K562 (cell line): ENCODE measurements around the gene GAB4.
"Not testable (repeated sequence)": the region's sequence is repeated elsewhere in the genome, so short reads cannot be mapped to it uniquely, and the experiment has no call there.

Experiments used
- FOXJ3 ChIP-seq: sonication (generic); formaldehyde crosslinking; IDR thresholded peaks from 2 replicates; pipeline ENCODE4 v1.4.0; 2020; ENCODE audit warnings: mild to moderate bottlenecking, missing genetic modification reagents
- GABPA ChIP-seq: fragments of 200-800 bp; sonication (Bioruptor generic); conservative IDR thresholded peaks from 2 replicates; pipeline ENCODE4 v1.6.1; 2016; ENCODE audit warnings: low read depth, missing genetic modification characterization, missing compliant biosample characterization
- GATA2 ChIP-seq: sonication (generic); formaldehyde crosslinking; IDR thresholded peaks from 2 replicates; pipeline ENCODE4 v1.4.0; 2020; ENCODE audit warnings: mild to moderate bottlenecking, missing genetic modification reagents
- POLR2A ChIP-seq: fragments of 450-650 bp; conservative IDR thresholded peaks from 2 replicates; pipeline ENCODE4 v1.6.1; 2016
- PTRF ChIP-seq: fragments of 450-650 bp; IDR thresholded peaks from 2 replicates; pipeline ENCODE4 v1.6.1; 2016; ENCODE audit warnings: mild to moderate bottlenecking, missing genetic modification characterization, missing compliant biosample characterization
- RFX1 ChIP-seq: fragments of 450-650 bp; IDR thresholded peaks from 2 replicates; pipeline ENCODE4 v1.6.1; 2016; ENCODE audit warnings: mild to moderate bottlenecking, moderate library complexity
- SAFB2 ChIP-seq: fragments of 200-400 bp; formaldehyde crosslinking; IDR thresholded peaks from 2 replicates; pipeline ENCODE4 v1.6.1; 2018; ENCODE audit warnings: borderline replicate concordance, low read length, low read depth, moderate library complexity; ENCODE audit not compliant: severe bottlenecking
- SP1 ChIP-seq: sonication (generic); formaldehyde crosslinking; IDR thresholded peaks from 2 replicates; pipeline ENCODE4 v1.8.1; 2022; ENCODE audit warnings: mild to moderate bottlenecking, missing genetic modification reagents
- TARDBP ChIP-seq: fragments of 450-650 bp; IDR thresholded peaks from 2 replicates; pipeline ENCODE4 v1.6.1; 2016
- ZFX ChIP-seq: sonication (generic); formaldehyde crosslinking; IDR thresholded peaks from 2 replicates; pipeline ENCODE4 v1.8.0; 2022; ENCODE audit warnings: mild to moderate bottlenecking, missing genetic modification reagents, moderate library complexity
- ZNF133 ChIP-seq: fragments of 250-450 bp; sonication (Bioruptor Pico); IDR thresholded peaks from 2 replicates; pipeline ENCODE4 v1.4.0; 2020; ENCODE audit warnings: mild to moderate bottlenecking
- TF ChIP-seq, protein P1 (sequence below), 3 experiments: IDR thresholded peaks in 2 of 3; conservative IDR thresholded peaks in 1 of 3; 2 replicates each; pipeline ENCODE4 v1.5.1; 2011 to 2012; ENCODE audit warnings: low read length in 3 of 3, mild to moderate bottlenecking in 3 of 3, control low read depth in 2 of 3, improper control_type of control experiment in 1 of 3, inconsistent platforms in 1 of 3, low read depth in 1 of 3, mixed read lengths in 1 of 3, moderate library complexity in 1 of 3; ENCODE audit not compliant: insufficient read depth in 2 of 3
- TF ChIP-seq, protein P2 (sequence below): fragments of 450-650 bp; IDR thresholded peaks from 2 replicates; pipeline ENCODE4 v1.7.1; 2018; ENCODE audit warnings: mild to moderate bottlenecking, low read depth; ENCODE audit not compliant: partially characterized antibody
- TF ChIP-seq, protein P3 (sequence below): fragments of 200-800 bp; sonication (Bioruptor generic); IDR thresholded peaks from 2 replicates; pipeline ENCODE4 v1.6.1; 2017; ENCODE audit warnings: missing genetic modification characterization, missing compliant biosample characterization

DNA sequence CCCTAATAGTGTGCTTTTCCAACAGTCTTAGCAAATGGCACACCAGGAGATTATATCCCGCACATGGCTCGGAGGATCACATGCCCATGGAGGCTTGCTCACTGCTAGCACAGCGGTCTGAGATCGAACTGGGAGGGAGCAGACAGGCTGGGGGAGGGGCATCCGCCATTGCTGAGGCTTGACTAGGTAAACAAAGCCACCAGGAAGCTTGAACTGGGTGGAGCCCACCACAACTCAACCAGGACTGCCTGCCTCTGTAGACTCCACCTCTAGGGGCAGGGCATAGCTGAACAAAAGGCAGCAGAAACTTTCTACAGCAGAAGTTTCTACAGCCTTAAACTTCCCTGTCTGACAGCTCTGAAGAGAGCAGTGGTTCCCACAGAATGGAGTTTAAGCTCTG is 16.4 kb upstream of the GAB4 start:
- TF ChIP-seq, protein P1, sequence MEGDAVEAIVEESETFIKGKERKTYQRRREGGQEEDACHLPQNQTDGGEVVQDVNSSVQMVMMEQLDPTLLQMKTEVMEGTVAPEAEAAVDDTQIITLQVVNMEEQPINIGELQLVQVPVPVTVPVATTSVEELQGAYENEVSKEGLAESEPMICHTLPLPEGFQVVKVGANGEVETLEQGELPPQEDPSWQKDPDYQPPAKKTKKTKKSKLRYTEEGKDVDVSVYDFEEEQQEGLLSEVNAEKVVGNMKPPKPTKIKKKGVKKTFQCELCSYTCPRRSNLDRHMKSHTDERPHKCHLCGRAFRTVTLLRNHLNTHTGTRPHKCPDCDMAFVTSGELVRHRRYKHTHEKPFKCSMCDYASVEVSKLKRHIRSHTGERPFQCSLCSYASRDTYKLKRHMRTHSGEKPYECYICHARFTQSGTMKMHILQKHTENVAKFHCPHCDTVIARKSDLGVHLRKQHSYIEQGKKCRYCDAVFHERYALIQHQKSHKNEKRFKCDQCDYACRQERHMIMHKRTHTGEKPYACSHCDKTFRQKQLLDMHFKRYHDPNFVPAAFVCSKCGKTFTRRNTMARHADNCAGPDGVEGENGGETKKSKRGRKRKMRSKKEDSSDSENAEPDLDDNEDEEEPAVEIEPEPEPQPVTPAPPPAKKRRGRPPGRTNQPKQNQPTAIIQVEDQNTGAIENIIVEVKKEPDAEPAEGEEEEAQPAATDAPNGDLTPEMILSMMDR (IDR thresholded peaks at IDR 0.05 in 2 of 3, conservative IDR thresholded peaks at IDR 0.05 in 1 of 3; ENCODE audit: insufficient read depth in 2 of 3, low read depth in 1 of 3, low read length in 3 of 3) = not testable (repeated sequence)
- TF ChIP-seq, protein P2, sequence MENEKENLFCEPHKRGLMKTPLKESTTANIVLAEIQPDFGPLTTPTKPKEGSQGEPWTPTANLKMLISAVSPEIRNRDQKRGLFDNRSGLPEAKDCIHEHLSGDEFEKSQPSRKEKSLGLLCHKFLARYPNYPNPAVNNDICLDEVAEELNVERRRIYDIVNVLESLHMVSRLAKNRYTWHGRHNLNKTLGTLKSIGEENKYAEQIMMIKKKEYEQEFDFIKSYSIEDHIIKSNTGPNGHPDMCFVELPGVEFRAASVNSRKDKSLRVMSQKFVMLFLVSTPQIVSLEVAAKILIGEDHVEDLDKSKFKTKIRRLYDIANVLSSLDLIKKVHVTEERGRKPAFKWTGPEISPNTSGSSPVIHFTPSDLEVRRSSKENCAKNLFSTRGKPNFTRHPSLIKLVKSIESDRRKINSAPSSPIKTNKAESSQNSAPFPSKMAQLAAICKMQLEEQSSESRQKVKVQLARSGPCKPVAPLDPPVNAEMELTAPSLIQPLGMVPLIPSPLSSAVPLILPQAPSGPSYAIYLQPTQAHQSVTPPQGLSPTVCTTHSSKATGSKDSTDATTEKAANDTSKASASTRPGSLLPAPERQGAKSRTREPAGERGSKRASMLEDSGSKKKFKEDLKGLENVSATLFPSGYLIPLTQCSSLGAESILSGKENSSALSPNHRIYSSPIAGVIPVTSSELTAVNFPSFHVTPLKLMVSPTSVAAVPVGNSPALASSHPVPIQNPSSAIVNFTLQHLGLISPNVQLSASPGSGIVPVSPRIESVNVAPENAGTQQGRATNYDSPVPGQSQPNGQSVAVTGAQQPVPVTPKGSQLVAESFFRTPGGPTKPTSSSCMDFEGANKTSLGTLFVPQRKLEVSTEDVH = not testable (repeated sequence)
- not testable (repeated sequence) for TF ChIP-seq GABPA (tag); FOXJ3 (CRISPR knock-in tag); ZNF133 (CRISPR knock-in tag); PTRF; SAFB2; POLR2A; SP1 (CRISPR knock-in tag); RFX1; ZFX (CRISPR knock-in tag); TARDBP; GATA2 (CRISPR knock-in tag)
- TF ChIP-seq, protein P3, sequence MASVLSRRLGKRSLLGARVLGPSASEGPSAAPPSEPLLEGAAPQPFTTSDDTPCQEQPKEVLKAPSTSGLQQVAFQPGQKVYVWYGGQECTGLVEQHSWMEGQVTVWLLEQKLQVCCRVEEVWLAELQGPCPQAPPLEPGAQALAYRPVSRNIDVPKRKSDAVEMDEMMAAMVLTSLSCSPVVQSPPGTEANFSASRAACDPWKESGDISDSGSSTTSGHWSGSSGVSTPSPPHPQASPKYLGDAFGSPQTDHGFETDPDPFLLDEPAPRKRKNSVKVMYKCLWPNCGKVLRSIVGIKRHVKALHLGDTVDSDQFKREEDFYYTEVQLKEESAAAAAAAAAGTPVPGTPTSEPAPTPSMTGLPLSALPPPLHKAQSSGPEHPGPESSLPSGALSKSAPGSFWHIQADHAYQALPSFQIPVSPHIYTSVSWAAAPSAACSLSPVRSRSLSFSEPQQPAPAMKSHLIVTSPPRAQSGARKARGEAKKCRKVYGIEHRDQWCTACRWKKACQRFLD = not testable (repeated sequence)
